ENCODE measurements around the gene DGCR2.
"Not testable (repeated sequence)": the region's sequence is repeated elsewhere in the genome, so short reads cannot be mapped to it uniquely, and the experiment has no call there.

Gene DGCR2

GRCh38 chr22:19084126-19084525 is 38.1 kb downstream of the DGCR2 start:
- not testable (repeated sequence) for DNase-seq (ENCODE audit: low read depth in 2 of 2)

- DNase-seq (ENCODE audit: low read depth in 2 of 2) = no peak
Observed at GRCh38 chr22:19082793-19083192, 39.4 kb downstream of the DGCR2 start.

- DNase-seq (ENCODE audit: low read depth in 2 of 2) = no peak
Observed at GRCh38 chr22:19082101-19082500, 40.1 kb downstream of the DGCR2 start.

DNA sequence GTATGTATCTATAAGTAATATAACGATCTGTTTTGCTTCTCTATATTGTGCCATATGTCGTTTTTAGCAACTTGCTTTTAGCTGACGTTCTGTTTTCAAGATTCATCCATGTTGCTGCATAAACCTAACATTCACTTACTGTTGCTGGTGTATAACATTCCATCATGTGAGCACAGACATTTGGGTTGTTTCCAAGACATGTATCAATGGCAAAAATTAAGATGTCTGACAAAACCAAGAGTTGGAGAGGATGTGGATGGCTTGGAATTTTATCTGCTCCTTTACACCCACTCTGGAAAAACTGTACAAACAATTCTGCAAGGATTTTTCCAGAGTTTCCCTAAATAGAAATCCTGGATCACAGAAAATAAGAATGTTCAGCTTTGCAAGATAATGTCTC is 40.9 kb downstream of the DGCR2 start:
- DNase-seq (ENCODE audit: low read depth in 2 of 2) = no peak

GRCh38 chr22:19080853-19081252 is 41.4 kb downstream of the DGCR2 start:
- DNase-seq (ENCODE audit: low read depth in 2 of 2) = no peak

GRCh38 chr22:19079691-19080090 is 42.5 kb downstream of the DGCR2 start:
- no peak for DNase-seq (ENCODE audit: low read depth in 2 of 2)

DNA sequence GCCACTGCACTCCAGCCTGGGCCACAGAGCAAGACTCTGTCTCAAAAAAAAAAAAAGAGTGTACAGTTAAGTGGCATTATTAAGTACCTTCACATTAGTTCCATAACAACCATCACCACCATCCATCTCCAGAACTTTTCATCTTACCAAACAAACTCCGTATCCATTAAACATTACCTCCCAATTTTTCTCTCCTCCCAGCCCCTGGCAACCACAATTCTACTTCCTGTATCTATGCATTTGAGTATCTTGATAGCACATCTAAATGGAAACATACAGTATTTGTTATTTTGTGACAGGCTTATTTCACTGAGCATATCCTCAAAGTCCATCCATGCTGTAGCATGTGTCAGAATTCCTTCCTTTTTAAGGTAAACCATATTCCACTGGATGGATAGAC is 46.8 kb downstream of the DGCR2 start:
- DNase-seq (ENCODE audit: low read depth in 2 of 2) = no peak

DNA sequence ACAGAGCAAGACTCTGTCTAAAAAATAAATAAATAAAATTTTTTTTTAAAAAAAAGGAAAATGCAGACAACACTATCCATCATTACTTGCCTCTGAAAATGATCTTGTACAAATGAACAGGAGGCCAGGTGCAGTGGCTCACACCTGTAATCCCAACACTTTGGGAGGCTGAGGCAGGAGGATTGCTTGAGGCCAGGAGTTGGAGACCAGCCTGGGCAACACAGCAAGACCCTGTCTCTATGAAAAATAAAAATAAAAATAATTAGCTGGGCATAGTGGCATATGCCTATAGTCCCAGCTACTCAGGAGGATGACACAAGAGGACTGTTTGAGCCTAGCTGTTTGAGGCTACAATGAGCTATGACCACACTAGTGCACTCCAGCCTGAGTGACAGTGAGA is 49.4 kb downstream of the DGCR2 start:
- DNase-seq (ENCODE audit: low read depth in 2 of 2) = not testable (repeated sequence)

- DNase-seq (ENCODE audit: low read depth in 2 of 2) = no peak
Observed at GRCh38 chr22:19070397-19071169, 51.6 kb downstream of the DGCR2 start.

GRCh38 chr22:19069451-19069850 is 52.8 kb downstream of the DGCR2 start:
- DNase-seq (ENCODE audit: low read depth in 2 of 2) = no peak

- DNase-seq (ENCODE audit: low read depth in 2 of 2) = no peak
Observed at GRCh38 chr22:19068784-19069271, 53.4 kb downstream of the DGCR2 start.

GRCh38 chr22:19067696-19068348 is 54.4 kb downstream of the DGCR2 start:
- DNase-seq (ENCODE audit: low read depth in 2 of 2) = no peak

DNA sequence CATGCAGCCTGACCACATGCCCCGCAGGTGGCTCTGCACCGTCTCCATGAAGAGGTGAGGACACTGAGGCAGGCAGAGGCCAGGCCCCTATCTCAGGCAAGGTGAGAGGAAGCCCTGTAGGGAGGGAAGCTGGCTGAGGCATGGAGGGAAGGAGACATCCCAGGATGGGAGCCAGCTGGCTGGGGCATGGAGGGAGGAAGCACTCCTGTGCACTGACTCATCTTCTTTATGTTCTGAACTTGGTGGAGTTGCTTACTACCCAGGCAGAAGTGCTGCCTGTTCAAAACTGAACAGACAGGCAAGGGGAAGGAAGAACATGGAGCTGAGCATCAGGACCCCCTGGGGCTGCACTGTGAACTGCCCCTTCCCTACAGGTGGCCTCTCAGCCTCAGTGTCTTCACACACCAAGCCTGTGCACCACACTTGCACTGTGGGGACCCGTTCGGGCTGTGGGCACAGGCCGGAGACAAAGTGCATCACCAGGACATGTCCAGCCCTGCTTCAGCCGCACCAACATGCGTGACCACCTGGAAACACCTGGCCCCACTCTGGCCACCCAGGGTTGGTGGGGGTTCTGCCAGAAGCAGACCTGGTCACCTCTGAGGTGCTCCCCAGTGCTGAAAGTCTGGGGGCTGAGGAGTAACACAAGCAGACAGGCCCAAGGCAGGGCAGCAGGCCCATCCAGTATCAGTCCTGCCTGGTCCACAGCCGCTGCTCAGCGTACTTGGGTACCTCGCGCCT is 55.5 kb downstream of the DGCR2 start:
- DNase-seq (ENCODE audit: low read depth in 2 of 2) = no peak

DNA sequence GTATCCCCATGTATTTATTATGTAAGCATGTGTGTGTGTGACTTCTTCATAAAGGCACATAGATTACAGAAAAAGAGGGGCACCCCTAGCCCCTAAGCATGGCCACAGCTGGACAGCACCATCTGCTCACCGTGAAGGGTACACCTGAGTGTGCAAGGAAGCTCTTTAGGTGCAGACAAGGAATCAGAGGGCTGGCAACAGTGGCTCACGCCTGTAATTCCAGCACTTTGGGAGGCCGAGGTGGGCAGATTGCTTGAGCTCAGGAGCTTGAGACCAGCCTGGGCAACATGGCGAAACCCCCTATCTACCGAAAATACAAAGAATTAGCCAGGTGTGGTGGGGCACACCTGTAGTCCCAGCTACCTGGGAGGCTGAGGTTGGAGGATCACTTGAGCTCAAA is 56.3 kb downstream of the DGCR2 start:
- no peak for DNase-seq (ENCODE audit: low read depth in 2 of 2)

DNA sequence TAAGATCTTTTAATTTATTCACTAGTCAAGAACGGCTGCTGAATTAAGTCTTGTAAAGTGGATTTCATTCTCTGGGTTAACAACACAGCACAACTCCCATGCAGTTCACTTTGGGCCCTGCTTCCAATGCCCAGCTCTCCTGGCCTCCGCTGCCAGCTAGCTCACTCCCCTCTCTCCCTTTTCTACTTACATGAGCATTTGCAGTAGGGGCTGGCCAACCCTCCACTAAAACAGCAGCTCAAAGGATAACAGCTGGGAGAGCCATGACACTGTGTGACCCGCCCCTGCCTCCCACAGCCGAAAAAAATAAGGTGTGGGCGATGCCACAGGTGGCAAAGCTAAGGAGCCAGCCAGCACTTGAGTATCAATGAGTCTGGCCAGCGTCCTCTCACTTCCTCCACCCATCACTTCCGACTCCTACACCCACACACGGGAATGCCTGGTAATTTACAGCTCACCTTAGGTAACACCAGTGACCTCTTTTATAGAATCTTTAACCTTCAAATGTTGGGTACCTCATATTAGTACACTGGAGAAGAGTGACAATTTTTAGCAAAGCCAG is 56.8 kb downstream of the DGCR2 start:
- DNase-seq (ENCODE audit: low read depth in 2 of 2) = no peak

DNA sequence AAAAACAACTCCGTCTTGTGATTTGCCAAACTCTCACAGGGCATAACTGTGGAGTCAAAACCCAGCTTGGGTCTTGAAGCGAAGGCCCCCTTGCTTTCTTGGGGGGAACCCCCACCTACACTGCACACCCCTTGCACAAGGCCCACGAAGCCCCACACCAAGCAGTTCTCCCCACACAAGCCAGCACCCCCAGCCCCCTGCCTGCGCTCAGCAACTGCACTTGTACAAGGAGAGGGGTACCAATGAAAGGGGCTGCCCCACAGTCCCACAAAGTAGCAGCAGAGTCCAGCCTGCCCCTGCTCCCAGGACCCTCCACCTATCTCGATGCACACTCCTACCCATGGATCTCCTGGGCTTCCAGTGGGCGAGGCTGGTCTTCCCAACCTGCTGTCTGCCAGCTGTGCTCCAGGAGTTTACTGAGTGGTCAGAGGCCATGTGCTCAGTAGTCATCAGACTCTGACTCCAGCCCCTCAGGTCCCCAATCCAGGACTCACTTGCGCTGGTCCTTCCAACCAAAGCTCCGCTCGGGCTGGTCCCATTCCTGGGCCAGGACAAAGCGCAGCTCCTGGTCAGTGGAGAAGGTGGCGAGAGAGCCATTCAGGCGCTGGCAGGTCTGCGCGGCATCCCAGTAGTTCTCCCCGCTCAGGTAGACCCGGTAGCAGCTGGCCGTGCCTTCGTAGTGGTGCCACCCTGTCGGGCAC is 57.7 kb downstream of the DGCR2 start:
- no peak for DNase-seq (ENCODE audit: low read depth in 2 of 2)

DNA sequence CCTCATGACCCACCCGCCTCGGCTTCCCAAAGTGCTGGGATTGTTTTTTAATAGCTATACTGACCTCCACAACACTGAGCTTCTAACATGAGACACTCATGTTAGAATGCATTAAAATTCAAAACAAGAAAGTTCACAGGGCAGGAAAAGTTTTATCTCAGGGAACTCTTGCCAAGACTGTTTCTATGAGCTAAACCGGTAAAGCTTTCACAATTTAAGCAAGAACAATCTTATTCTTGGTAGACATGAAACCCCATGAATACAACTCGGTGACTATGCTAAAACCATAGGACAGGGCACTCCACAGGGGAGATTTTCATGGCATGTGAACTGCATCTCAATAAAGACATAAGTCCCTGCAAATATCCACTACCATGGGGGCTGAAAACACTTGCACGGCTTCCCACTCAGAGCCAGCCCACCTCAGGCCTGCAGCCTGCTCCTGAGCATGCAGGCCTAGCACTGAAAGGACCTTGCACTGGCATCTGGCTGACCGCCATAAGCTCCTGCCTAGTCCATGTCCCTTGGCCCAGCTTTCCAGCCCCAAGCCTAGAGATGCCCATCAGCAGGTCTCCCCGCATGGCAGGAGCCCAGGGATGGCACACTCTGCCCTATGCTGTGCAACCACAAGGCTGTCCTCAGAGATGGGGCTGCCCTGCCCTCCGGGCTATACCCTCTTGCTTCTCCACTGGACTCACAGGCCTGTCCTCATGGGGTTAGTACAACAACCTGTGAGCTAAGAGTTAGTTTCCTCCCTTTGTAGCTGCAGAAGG is 58.4 kb downstream of the DGCR2 start:
- DNase-seq (ENCODE audit: low read depth in 2 of 2) = no peak

GRCh38 chr22:19062943-19063308 is 59.3 kb downstream of the DGCR2 start:
- DNase-seq (ENCODE audit: low read depth in 2 of 2) = no peak

GRCh38 chr22:19062139-19062942 is 59.9 kb downstream of the DGCR2 start:
- DNase-seq (ENCODE audit: low read depth in 2 of 2) = no peak

DNA sequence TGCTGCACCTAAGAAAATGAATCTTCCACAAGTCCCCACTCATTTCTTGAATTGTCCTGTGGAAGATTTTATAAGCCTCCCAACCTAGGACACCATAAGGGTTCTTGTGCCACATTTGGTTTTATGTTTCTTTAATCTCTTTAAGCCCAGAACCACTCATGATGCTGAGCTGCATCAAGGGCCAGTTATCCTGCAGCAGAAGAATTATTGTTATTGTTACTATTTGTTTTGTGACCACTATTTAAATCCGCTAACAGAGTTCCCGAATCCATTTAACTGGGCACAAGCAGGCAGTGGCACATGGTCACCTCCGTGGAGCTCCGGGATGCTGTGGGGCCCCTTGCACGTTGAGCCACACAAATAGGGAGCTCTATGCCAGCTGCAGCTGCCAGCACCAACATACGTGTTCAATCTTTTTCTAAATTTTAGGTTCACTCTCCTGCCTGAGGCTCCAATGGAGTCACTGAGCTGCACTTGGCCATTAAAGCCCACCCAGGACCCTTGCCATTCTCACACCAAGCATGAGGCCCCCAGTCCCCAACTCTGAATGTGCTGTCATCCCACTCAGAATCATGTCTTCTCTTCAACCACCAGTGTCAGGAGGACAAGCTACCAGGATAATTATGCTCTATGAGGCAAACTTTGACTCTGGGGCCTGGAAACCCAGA is 60.6 kb downstream of the DGCR2 start:
- no peak for DNase-seq (ENCODE audit: low read depth in 2 of 2)

All from stimulated activated CD4-positive, alpha-beta T cell treated with anti-CD3 and anti-CD28 coated beads, Interleukin-15, amount 100 ng/mL, for 48 hours (primary cell).